GM10266 (cell line): Measurements from ENCODE around the gene RHEB.

Experiments
- DNase-seq: peaks from one replicate; pipeline ENCODE4 v3.0.0; 2012; ENCODE audit errors: extremely low spot score
- TF ChIP-seq, protein P1 (sequence below): IDR thresholded peaks from 2 replicates; pipeline ENCODE4 v1.5.1; 2012; ENCODE audit warnings: mild to moderate bottlenecking, low read depth; ENCODE audit not compliant: control insufficient read depth, insufficient read depth; ENCODE audit errors: missing control alignments

RHEB gene

DNA sequence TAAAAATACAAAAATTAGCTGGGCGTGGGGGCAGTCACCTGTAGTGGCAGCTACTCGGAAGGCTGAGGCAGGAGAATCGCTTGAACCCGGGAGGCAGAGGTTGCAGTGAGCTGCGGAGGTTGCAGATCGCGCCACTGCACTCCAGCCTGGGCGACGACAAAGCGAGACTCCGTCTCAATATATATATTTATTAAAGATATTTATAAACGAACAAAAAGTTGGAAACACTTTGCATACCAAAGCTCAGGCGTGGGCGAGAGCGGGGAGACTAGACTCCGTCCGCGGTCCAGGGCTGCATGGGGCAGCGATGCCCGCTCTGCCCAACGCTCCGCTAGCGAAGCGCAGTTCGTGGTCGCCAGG is 71.8 kb downstream of the RHEB start:
- no peak for DNase-seq
- TF ChIP-seq, protein P1, sequence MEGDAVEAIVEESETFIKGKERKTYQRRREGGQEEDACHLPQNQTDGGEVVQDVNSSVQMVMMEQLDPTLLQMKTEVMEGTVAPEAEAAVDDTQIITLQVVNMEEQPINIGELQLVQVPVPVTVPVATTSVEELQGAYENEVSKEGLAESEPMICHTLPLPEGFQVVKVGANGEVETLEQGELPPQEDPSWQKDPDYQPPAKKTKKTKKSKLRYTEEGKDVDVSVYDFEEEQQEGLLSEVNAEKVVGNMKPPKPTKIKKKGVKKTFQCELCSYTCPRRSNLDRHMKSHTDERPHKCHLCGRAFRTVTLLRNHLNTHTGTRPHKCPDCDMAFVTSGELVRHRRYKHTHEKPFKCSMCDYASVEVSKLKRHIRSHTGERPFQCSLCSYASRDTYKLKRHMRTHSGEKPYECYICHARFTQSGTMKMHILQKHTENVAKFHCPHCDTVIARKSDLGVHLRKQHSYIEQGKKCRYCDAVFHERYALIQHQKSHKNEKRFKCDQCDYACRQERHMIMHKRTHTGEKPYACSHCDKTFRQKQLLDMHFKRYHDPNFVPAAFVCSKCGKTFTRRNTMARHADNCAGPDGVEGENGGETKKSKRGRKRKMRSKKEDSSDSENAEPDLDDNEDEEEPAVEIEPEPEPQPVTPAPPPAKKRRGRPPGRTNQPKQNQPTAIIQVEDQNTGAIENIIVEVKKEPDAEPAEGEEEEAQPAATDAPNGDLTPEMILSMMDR = no peak

DNA sequence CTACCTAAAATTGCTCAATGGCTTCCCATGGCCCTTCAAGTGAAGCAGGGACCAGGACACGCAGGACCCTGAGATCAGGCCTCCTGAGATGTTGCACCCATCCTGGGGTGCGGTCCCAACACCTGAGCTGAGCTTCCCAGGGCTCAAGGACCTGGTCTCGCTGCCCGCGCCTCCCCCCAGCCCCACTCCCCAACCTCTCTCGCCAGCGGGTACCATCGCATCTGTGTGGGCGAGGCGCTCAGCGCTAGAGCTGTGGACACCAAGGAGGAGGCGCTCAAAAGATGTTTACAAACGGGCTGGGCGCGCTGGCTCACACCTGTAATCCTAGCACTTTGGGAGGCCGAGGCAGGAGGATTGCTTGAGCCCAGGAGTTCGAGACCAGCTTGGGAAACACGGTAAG is 72.4 kb downstream of the RHEB start:
- TF ChIP-seq, protein P1 = no peak
- no peak for DNase-seq

DNA sequence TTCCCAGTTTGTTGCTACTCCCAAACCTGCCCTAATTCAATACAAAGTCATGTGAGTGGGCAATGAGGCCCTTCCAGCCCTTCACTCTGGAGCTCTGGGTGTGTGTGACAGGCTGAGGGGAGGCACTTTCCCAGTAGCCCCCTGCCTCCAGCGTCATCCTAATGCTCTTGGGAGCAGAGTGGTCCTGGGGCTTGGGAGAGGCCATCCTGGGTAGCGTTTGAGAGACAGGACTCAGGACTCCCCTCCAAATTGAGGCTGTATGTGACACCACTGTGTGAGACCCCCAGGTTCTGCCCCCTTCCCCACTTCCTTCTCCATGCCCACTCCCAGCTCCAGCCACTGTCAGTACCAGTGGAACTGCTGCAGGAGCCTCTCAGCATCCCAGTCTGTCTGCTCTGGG is 73.3 kb downstream of the RHEB start:
- no peak for DNase-seq
- TF ChIP-seq, protein P1 = no peak

DNA sequence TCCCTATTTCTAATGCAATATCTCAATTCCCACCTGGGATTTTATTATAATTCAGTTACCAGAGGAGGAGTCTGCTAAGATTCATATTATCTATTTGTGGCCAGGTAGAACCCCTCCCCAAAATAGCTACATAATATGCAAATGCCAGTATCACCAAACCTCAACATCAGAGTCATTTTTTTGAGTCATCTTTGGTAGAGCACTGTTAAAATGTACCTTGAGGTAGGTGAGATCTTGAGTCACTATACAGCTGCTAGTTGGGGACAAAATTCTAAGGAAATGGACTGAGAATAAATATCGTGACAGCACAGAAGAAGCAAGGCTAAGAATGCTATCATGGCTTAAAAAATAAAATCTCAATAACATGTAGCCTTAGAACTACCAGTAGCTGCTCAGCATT is 75.1 kb downstream of the RHEB start:
- no peak for DNase-seq
- TF ChIP-seq, protein P1 = no peak

DNA sequence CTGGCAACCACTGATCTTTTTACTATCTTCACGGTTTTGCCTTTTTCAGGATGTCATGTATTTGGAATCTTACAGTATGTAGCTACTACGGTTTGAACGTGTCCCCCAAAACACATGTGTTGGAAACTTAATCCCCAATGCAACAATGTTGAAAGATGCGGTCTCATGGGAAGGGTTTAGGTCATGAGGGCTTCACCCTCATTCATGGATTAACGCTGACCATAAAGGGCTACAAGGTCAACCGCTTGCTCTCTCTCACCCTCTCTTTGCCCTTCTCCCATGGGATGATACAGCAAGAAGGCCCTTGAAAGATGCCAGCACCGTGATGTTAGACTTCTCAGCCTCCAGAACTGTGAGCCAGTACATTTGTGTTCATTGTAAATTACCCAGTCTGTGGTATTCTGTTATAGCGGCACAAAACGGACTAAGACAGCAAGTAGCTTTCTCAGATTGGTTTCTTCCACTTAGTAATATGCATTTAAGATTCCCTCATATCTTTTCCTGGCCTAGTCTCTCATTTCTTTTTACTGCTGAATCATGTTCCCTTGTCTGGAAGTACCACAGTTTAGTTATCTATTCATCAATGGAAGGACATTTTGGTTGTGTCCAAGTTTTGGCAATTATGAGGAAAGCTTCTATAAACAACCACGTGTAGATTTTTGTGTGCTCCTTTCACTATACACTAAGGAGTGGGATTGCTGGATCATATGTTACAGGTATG is 76.8 kb downstream of the RHEB start:
- DNase-seq = no peak
- TF ChIP-seq, protein P1 = no peak

DNA sequence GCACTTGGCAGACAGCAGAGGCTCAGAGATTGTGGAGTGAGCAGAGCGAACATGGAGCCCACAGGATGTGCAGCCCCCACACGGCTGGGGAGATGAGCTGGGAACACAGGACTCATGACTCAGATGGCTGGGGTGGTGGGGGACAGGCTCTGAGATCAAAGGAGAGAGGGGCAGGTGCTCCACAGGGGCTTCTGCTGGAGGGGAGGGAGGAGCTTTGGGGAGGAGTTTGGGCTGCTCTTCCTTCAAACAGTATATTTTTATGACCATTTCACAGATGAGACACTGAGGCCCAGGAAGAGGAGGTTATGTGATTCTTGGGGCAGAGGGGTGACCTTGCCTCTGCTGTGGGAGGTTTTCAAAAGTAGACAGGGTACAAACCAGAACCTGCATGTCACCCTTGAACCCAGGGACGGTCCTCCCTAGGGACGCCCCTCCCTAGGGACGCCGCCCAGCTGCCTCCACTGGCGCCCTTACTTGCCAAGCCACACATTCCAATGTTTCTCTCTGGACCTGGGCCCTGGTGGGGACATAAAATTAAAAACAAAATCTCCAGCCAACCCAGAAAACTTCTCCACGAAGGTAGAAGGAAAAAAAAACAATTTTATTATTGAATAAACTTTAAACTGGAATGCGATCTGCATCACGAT is 78.8 kb downstream of the RHEB start:
- DNase-seq = no peak
- TF ChIP-seq, protein P1 = no peak
